HL-60/S4 (cell line): Measurements from ENCODE around the gene LUZP1.

Experiments used
- in situ Hi-C: fragments of 300-500 bp; cut with MboI; formaldehyde crosslinking; loops from 2 replicates; pipeline ENCODE4 v1.14.3; 2022; ENCODE audit warnings: low sequenced_read_pairs

The LUZP1 gene

DNA sequence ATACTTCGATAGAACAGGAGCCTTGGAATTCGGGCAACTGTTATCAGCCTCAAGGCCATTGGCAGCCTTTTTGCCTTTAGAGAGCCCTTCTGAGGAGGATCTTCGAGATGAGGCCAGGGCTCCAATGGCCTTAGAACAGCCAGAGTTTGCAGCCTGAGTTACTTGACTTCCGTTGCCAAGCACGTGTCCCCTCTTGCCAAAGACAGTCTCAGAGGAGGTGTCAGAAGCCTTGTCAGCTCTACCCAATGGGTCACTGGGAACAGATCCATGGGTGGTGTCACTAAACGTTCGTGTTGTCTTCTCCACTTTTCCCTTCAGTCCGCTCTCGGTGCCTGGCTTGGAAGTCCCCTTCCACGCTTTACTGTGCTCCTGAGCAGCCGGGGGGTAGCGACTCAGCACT, 76.2 kb downstream of the LUZP1 start:
- in situ Hi-C loops = no loop called here

DNA sequence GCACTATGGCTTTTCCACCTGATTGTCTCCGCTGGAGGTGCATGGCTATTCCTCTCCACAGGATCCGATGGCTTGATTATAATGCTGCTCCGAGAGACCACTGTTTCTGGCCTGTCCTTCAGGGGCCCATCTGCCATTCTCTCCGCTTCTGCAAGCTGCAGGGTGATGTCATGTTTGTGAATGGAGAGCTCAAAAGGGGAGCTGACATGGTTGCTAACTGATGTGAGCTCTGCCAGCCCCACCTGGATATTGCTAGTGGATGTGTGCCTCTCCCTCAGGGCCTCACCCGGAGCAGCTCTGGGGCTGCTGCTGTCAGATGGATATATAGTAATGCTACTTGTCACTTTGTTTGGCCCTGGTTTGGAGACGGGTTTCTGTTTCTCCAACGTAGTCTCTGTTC, 77.1 kb downstream of the LUZP1 start:
- in situ Hi-C loops = no loop called here

DNA sequence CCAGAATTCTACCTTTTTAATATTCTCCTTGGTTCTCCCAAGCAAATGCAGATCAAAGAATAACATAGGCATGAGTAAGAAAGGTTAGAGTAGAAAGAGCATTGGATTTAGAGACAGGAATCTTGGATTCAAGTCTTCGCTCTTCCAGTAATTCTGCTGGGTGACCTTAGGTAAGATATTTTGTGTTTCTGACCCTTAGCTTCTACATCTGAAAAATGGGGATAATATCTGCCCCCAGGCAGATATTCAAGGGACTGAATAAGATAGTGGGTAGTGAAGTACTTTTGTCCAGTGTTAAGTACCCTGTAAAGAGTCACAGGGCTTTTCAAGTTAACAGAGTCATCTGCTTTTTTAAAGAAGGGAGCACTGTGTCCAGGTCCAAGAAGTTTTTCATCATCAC, 78.6 kb downstream of the LUZP1 start:
- in situ Hi-C loops = no loop called here

DNA sequence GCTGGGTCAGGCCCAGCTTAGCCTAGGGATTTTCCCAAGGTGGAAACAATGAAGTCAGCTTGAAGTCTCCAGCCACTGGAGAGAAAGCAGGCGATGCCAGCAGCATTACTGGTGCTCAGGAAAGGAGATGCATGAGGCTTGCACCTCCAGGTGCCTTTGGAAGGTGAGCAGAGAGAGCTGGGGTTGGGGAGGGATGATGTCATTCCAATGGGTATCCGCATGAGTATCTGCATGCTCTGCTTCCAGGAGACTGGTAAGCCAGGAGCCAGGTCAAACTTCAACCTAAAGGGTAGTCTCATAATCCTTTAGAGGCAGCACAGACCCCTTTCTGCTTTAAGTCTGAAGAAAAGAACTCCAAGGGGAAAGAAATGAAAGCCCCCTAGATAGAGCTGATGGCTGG, 80.6 kb downstream of the LUZP1 start:
- in situ Hi-C loops = no loop called here

DNA sequence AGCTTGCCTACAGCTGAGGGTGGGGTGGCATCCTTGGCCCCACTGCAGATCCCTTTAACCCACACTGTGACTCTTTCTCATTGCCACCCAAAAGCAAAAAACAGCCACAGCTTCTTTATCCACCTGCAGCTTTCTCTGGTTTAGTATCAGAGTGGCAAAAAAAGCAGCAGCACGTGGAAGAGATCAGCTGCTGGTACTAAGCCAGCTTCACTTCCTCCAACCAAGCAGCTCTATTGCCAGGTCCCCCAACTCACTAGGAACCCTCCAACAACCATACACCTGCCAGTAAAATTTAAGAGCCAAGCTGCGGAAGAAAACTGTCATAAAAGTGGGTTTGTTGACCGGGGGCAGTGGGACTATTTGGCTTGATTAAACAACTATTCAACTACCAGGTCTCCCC, 83.0 kb downstream of the LUZP1 start:
- in situ Hi-C loops = no loop called here

DNA sequence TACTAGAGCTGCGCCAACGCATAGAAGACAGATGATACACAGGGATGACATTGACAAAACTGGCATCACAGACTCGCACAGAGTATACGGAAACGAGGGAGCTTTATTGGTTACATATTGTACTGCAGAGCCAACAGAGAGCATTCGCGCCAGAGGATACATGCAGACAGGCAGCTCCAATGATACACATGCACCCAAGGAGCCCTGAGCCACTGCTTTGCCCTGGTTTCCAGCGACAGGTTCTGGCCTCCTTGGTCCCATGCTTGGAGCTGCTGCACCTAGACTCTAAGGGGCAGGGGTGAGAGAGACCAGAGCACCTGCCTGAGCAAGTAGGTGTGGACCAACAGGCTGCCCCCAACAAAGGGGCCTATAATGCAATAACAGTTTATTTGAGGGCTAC, 83.8 kb downstream of the LUZP1 start:
- in situ Hi-C loops = no loop called here

DNA sequence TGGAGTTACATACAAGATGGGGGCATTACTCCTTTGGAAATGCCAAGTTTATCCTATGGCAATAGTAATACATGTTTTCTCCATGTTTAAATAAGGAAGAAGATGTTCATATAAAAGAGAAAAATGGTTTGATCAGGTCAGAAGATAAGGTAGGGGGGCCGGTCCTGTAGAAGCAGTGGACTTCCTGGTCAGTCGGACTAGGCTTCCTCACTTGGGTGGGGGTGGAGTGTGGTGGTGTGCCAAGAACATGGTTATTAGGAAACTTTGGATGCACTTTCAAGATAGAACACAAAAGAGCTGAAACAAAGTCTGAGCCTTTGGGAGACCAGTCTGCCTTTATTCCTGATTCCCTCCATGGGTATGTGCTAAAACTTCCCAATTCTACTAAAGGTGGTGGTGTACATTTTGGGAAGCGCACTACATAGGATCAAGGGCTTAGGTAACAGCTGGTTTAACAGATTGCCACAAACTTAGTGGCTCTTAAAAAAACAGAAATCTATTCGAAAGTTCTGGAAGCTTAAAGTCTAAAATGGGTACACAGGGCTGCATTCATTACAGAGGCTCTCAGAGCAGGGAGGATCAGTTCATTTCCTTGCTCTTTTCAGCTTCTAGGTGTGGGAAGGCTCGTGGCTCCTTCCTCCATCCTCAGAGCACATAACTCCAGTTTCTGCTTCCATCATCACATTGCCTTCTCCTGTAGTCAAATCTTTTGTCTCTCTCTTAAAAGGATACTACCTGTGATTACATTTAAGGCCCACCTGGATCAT, 84.8 kb downstream of the LUZP1 start:
- in situ Hi-C loops = no loop called here

DNA sequence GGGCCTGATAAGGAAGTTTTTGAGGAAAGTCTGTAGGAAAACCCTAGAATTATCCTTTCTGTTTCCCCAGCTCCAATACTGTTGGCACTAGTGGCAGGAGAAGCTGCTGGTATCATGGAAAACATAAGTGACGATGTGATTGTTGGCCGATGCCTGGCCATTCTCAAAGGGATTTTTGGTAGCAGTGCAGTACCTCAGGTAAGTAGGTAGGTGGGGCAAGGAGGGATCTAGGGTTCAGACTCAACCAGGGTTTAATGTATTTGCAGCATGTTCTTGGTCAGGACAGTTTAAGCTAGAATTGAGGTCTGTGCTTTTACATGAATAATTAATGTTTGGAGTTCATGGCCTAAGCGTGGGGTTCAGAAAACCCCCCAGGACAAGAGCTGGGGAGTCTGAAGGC, 87.3 kb downstream of the LUZP1 start:
- in situ Hi-C loops = no loop called here

DNA sequence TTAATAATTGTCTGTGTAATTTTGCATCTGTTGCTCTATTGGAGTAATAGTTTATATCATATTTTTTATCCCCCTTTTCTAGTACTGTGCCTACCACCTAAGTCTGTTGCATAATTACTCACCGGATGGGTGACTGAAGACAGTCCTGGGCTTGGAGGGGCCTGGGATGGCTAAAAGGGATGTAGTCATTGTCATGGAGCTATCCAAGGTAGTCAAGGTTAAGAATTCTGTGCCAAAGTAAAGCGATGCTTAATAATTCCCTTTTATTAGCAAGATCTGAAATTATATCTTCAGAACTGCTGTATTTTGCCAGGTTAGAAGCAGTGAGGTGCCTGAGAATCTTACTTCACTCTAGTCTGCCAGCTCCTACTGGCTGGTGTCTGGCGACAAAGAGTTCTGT, 87.8 kb downstream of the LUZP1 start:
- in situ Hi-C loops = no loop called here

DNA sequence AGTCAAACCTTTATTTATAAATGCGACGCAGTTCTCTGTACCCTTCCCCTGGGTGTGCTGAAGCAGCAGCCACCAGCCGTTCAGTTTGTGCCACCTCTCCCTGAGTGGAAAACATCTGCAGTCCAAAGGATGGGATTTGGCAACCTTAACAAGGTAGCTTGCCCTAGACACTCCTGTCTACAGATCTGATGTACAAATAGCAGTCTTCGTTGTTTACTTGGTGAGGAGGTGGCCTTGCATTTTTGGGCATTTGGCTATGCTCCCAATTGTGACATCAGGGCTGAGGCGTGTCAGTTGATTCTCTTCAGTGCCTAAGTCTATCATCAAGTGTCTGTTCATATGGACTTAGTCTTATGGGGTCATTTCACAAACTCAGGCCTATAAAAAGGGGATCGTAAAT, 89.6 kb downstream of the LUZP1 start:
- in situ Hi-C loops = no loop called here

DNA sequence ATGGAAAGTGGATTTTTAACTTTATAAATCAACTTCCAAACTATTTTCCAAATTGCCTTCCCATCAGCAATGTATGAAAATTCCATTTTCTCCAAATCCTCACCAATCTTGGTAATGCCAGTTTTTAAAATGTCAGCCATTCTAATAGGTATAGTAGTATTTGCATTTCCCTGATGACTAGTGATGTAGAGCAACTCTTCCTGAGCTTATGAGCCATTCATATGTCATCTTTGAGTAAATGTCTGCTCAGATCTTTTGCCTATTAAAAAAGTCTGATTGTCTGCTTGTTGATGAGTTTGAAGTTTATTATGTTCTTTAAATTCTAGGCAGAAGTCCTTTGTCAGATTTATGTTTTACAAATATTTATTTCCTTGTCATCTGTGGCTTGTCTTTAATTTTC, 94.6 kb downstream of the LUZP1 start:
- in situ Hi-C loops = no loop called here

DNA sequence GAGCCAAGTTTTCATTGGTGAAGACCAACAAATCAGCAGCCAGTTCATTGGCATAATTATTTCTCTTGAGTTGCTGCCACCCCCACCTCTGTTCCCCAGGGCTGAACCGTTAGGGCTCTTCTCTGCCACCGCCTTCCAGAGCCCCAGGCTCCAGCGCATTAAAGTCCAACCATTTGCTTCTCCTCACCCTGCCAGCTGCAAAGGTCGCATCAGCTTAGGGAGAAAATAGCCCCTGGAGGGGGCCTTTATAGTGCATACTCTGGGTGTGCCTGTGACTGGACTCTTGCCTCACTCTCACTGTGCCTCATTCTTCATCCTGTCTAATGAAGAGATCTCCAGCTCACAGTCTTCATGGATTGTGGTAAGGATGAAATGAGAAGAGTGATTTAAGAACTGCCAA, 99.0 kb downstream of the LUZP1 start:
- in situ Hi-C loops = no loop called here

DNA sequence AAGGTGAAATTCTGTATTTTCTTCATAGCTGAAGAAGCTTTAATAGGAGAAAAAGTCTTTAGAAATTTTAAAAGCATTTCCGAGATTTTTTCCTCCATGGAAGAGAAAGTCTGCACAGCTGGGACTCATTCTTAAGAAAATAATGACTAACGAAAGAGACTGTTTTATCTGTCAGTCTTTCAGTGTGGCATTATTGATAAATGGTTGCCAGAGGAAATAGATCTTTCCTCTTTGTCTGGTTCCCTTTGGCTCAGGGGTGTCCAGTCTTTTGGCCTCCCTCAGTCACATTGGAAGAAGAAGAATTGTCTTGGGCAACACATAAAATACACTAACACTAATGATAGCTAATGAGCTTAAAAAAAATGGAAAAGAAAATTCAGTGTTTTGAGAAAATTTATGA, 99.5 kb downstream of the LUZP1 start:
- in situ Hi-C loops = no loop called here

DNA sequence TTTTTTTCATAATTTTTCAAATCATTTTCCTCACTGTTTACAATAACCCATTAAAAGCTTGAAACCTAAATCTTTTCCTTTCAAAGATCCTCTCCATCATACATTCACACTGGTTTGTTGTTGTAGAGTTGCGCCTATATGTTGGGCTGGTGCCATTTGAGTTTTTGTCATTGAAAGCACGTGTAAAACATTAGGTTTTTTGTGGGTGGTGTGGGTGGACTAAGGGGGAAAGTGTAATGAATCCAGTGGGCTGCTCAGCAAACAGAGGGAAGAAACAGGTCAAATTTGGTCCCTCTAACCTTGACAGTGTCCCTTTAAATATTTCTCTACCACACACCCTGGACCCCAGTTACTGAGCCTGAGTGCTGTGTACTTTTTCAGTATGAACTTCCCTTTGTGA, 102.6 kb downstream of the LUZP1 start:
- in situ Hi-C loops = no loop called here

DNA sequence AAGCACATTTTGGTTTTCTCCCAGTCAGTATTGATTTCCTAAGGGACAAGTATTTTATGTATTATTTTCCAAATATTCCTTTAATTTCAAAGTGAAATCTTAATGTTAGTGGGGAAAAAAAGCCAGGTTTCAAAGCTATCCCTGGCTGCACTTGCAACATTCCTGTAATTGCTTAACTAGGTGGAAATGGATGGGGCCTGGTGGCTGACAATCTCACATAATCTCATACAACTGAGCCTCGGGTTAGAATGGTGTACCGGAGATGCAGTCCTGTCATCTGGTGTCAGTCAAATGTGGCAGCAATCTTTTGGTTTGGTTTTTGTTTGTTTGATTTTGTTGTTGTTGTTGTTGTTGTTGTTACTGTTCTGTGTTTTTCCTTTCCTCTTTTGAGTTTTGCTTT, 103.3 kb downstream of the LUZP1 start:
- in situ Hi-C loops = no loop called here

DNA sequence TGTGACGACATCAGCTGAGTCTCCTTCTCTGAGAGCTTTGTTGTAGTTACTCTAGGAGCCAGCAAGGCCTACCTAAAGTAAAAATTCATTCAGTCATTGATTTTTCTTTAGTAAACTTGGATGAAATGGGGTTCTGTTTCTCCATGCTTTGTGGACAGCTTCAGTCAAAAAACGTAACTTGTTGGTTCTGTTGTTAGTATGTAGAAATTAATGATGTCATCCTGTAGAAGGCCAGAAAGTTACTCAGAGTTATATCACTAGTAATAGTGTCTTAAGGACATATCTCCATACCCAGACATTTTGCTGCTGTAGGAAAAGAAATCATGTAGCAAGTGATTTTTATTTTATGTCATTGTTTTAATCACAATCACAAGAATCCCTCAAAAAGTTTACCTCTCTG, 106.4 kb downstream of the LUZP1 start:
- in situ Hi-C loops = no loop called here

DNA sequence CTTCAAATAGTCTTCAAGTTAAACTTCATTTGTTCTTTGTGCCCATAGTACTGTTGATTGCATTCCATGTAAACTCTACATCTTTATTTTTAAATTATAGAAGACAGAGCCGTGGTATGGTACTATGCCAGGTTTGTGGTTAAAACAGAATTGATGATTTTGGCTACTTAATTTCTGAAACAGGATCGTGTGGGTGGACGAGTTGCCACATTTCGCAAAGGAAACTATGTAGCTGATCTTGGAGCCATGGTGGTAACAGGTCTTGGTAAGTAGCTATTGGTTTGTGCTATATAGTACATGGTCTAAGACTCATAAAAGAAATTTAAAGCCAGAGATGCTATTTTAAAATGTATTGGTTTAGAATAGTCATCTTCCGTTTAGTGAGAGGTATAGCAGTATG, 111.4 kb downstream of the LUZP1 start:
- in situ Hi-C loops = no loop called here

DNA sequence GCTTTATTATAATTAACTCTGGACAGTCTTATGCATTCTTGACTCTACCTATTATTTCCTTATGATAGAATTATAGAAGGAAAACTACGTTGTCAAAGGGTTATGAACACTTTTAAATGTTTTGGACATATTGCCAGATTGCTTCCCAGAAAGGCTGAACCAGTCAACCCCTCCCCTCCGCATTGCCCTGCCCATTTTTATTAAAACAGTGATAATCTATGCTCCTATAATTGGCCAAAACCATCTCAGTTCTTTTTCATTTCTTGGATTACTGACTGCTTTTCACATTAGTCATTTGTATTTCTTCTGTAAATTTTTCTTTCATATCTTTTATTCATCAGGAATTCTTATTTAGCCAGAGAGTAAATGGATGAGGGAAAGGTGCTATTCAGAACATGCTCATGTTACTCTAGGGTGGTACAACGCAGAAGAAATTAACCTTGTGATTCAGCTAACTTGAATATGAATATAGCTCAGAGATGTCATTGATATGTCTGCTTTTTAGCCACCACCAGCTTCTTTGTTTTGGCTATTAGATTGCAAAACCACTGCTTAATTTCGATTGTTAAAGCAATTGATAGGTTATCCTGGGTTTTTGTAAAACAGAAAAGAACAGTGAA, 117.3 kb downstream of the LUZP1 start:
- in situ Hi-C loops = no loop called here

DNA sequence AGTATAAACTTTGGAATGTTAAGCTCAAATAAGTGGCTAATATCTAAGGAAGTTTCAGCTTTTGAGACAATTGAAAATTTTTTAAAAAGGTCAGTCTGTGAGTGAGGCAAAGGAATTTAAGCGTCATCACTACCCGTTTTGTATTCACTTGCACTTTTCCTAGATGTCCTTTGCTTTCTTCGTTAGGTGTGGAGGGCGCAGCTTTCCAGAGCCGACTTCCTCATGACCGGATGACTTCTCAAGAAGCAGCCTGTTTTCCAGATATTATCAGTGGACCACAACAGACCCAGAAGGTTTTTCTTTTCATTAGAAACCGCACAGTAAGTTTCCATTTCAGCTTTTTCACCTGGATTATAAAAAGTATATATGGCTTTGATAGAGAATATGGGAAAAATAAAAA, 118.5 kb downstream of the LUZP1 start:
- in situ Hi-C loops = no loop called here

DNA sequence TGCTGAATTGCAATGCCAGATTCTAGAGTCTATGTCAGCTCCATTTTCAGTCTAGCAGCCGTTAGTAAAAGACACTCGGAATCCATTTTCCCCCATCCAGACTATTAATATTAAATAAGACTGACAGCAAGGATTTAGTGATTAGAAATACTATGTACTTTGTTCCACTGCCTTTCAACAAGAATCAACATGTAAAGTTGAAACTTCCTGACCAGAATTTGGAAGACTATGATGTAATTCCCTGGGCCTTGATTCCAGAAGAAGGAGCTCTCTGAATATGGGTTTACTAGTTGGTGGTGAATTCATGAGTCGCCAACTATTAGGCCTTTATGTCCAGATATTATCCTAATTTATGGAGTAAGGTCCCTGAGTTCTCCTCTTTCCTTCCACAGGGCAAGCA, 124.6 kb downstream of the LUZP1 start:
- in situ Hi-C loops = no loop called here

DNA sequence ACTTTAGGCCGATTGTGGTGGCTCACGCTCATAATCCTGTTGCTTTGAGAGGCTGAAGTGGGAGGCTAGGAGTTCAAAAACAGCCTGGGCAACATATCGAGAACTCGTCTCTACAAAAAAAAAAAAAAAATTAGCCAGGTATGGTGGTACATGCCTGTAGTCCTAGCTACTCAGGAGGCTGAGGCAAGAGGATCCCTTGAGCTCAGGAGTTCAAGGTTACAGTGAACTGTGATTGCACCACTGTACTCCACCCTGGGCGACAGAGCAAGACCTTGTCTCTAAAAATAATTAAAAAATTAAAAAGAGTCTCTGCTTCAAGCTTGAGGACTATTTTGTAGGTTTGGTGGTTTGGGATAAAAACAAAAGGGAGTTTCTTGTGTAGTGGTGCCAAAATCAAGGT, 128.1 kb downstream of the LUZP1 start:
- in situ Hi-C loops = no loop called here

DNA sequence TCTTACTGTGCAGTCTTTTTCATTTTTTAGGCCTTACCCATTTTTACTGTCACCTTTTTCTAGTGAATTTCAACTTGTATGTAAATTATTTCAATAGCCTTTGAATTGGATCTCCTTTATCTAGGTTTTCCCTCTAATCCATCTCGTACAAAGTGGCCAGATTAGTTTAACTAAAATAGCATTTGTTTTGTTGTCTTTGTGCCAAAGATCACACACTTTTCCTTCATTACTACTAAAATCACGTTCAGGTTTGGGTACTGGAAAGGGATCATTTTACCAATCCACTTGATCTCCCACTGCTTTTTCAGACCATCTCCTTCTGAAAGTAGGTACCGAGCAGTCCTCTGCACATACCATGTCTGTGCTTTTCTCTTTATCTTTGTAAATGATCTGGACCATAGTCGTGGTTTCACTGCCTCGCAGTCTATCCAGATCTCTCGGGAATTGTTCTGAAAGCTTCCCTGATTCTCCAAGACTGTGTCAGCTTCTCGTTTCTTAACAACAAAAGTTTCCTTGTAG, 129.3 kb downstream of the LUZP1 start:
- in situ Hi-C loops = no loop called here
